H9 (cell line): ENCODE results near the gene CHST2. TPM values are rescaled to one million over a fixed set of nuclear protein-coding genes. Genes with fewer than 3 reads are reported as not detected.

Experiments used
- DNase-seq: peaks from one replicate; pipeline ENCODE4 v3.0.0-alpha.2; 2017
- H2AFZ ChIP-seq: one replicate; pipeline ENCODE4 v1.6.1; 2013; ENCODE audit warnings: mild to moderate bottlenecking, low read length, control low read depth, moderate library complexity
- H2AK5ac ChIP-seq: 2 replicates; pipeline ENCODE4 v1.6.1; 2013; ENCODE audit warnings: low read length, control low read depth, mixed read lengths; ENCODE audit not compliant: insufficient read length
- H2BK120ac ChIP-seq: one replicate; pipeline ENCODE4 v1.6.1; 2013; ENCODE audit warnings: low read depth, mild to moderate bottlenecking, low read length, control low read depth, inconsistent platforms; ENCODE audit not compliant: poor library complexity, severe bottlenecking
- H2BK12ac ChIP-seq: 2 replicates; pipeline ENCODE4 v1.6.1; 2013; ENCODE audit warnings: low read length, control low read depth, mixed read lengths, low read depth; ENCODE audit not compliant: insufficient read length
- H2BK15ac ChIP-seq: 2 replicates; pipeline ENCODE4 v1.6.1; 2013; ENCODE audit warnings: low read depth, low read length, control low read depth
- H2BK20ac ChIP-seq: one replicate; pipeline ENCODE4 v1.6.1; 2013; ENCODE audit warnings: low read depth, mild to moderate bottlenecking, low read length, control low read depth, inconsistent platforms; ENCODE audit not compliant: poor library complexity, severe bottlenecking
- H2BK5ac ChIP-seq: 2 replicates; pipeline ENCODE4 v1.6.1; 2013; ENCODE audit warnings: low read length, control low read depth, mixed read lengths; ENCODE audit not compliant: insufficient read length
- H3K14ac ChIP-seq: 2 replicates; pipeline ENCODE4 v1.6.1; 2013; ENCODE audit warnings: low read length, control low read depth; ENCODE audit not compliant: insufficient read depth
- H3K18ac ChIP-seq: 2 replicates; pipeline ENCODE4 v1.6.1; 2013; ENCODE audit warnings: low read depth, mild to moderate bottlenecking, mixed read lengths, low read length, control low read depth; ENCODE audit not compliant: insufficient read length
- H3K23ac ChIP-seq: 2 replicates; pipeline ENCODE4 v1.6.1; 2013; ENCODE audit warnings: low read length, control low read depth, mixed read lengths, low read depth; ENCODE audit not compliant: insufficient read length
- H3K23me2 ChIP-seq: 2 replicates; pipeline ENCODE4 v1.6.1; 2013; ENCODE audit warnings: low read depth, mild to moderate bottlenecking, mixed read lengths, low read length, control low read depth; ENCODE audit not compliant: insufficient read length, poor library complexity, severe bottlenecking
- H3K27ac ChIP-seq: 2 replicates; pipeline ENCODE4 v1.5.1; 2013; ENCODE audit warnings: low read length, control low read depth, mixed read lengths, low read depth; ENCODE audit not compliant: insufficient read length
- H3K27me3 ChIP-seq: 2 replicates; pipeline ENCODE4 v1.6.1; 2013; ENCODE audit warnings: low read length, control low read depth, inconsistent platforms; ENCODE audit not compliant: insufficient read depth
- H3K4ac ChIP-seq: 2 replicates; pipeline ENCODE4 v1.6.1; 2013; ENCODE audit warnings: low read depth, mild to moderate bottlenecking, control low read depth, inconsistent platforms, low read length, moderate library complexity
- H3K4me1 ChIP-seq: 2 replicates; pipeline ENCODE4 v1.6.1; 2013; ENCODE audit warnings: low read length, control low read depth, inconsistent platforms; ENCODE audit not compliant: insufficient read depth
- H3K4me2 ChIP-seq: 2 replicates; pipeline ENCODE4 v1.6.1; 2013; ENCODE audit warnings: low read length, control low read depth, mixed read lengths; ENCODE audit not compliant: insufficient read length, insufficient read depth
- H3K56ac ChIP-seq: 2 replicates; pipeline ENCODE4 v1.6.1; 2013; ENCODE audit warnings: low read depth, mild to moderate bottlenecking, mixed read lengths, low read length, control low read depth; ENCODE audit not compliant: insufficient read length
- H3K79me1 ChIP-seq: 2 replicates; pipeline ENCODE4 v1.6.1; 2013; ENCODE audit warnings: low read depth, mild to moderate bottlenecking, moderate library complexity, low read length, control low read depth, inconsistent platforms; ENCODE audit not compliant: insufficient read depth, poor library complexity, severe bottlenecking
- H3K79me2 ChIP-seq: 2 replicates; pipeline ENCODE4 v1.6.1; 2013; ENCODE audit warnings: low read length, control low read depth, inconsistent platforms; ENCODE audit not compliant: insufficient read depth
- H3K9ac ChIP-seq: 2 replicates; pipeline ENCODE4 v1.6.1; 2013; ENCODE audit warnings: low read length, control low read depth, mixed read lengths; ENCODE audit not compliant: insufficient read length; ENCODE audit errors: extremely low read depth
- H3K9me3 ChIP-seq: one replicate; pipeline ENCODE4 v1.6.1; 2013; ENCODE audit warnings: low read depth, low read length, inconsistent platforms; ENCODE audit not compliant: control insufficient read depth
- H3T11ph ChIP-seq: one replicate; pipeline ENCODE4 v1.6.1; 2013; ENCODE audit warnings: mild to moderate bottlenecking, low read length, control low read depth, inconsistent platforms
- H4K20me1 ChIP-seq: one replicate; pipeline ENCODE4 v1.6.1; 2013; ENCODE audit not compliant: control insufficient read depth, insufficient read length, insufficient read depth
- H4K5ac ChIP-seq: 2 replicates; pipeline ENCODE4 v1.6.1; 2013; ENCODE audit warnings: low read depth, mild to moderate bottlenecking, mixed read lengths, low read length, control low read depth; ENCODE audit not compliant: insufficient read length
- H4K8ac ChIP-seq: replicated peaks from 2 replicates; pipeline ENCODE4 v1.6.1; 2013; ENCODE audit warnings: low read length, control low read depth, mixed read lengths, low read depth; ENCODE audit not compliant: insufficient read length
- H4K91ac ChIP-seq: 2 replicates; pipeline ENCODE4 v1.6.1; 2013; ENCODE audit warnings: low read depth, mild to moderate bottlenecking, moderate library complexity, mixed read lengths, low read length, control low read depth; ENCODE audit not compliant: insufficient read length
- H3K27ac Mint-ChIP-seq, 3 experiments: 2 replicates in 2 of 3; 3 replicates in 1 of 3; pipeline ENCODE4 v1.8.0; 2020 to 2021; ENCODE audit warnings: mixed read lengths in 3 of 3, mild to moderate bottlenecking in 1 of 3, moderate library complexity in 1 of 3
- H3K27me3 Mint-ChIP-seq: 2 replicates; pipeline ENCODE4 v1.8.0; 2021; ENCODE audit warnings: low read depth, mild to moderate bottlenecking, moderate library complexity, mixed read lengths
- H3K36me3 Mint-ChIP-seq, 3 experiments: 2 replicates in 2 of 3; 3 replicates in 1 of 3; pipeline ENCODE4 v1.8.0; 2020 to 2021; ENCODE audit warnings: low read depth in 3 of 3, mixed read lengths in 3 of 3; ENCODE audit not compliant: insufficient read depth in 1 of 3
- H3K4me1 Mint-ChIP-seq, 2 experiments: 2 replicates each; pipeline ENCODE4 v1.8.0; 2020; ENCODE audit warnings: mixed read lengths in 2 of 2
- H3K4me3 Mint-ChIP-seq, 2 experiments: 2 replicates in 1 of 2; 3 replicates in 1 of 2; pipeline ENCODE4 v1.8.0; 2020 to 2021; ENCODE audit warnings: mild to moderate bottlenecking in 2 of 2, mixed read lengths in 2 of 2, moderate library complexity in 1 of 2
- H3K9me3 Mint-ChIP-seq, 2 experiments: 2 replicates in 1 of 2; 3 replicates in 1 of 2; pipeline ENCODE4 v1.8.0; 2020; ENCODE audit warnings: mild to moderate bottlenecking in 2 of 2, mixed read lengths in 2 of 2, moderate library complexity in 1 of 2
- WGBS: extraction: QIAGEN DNeasy Blood & Tissue Kit; methylation state at CpG from one replicate; pipeline ENCODE4 v1.1.7; 2013; ENCODE audit warnings: missing lambda C conversion rate, low lambda C conversion rate, mixed read lengths; ENCODE audit not compliant: insufficient read length; ENCODE audit errors: extremely low coverage; 5-methylcytosine and 5-hydroxymethylcytosine counted together
- total RNA-seq: library from RNA; stranded (reverse); gene quantifications from 2 replicates; pipeline ENCODE4 v1.2.1, GENCODE V29; 2021
- TF ChIP-seq, protein P1 (sequence below): fragments of 200-600 bp; sonication (generic); conservative IDR thresholded peaks from 3 replicates; pipeline ENCODE4 v1.8.0; 2021; ENCODE audit warnings: antibody characterized with exemption, mild to moderate bottlenecking

The CHST2 gene
- total RNA-seq, 1 experiment from 2014 or later, result 5.8 TPM

DNA sequence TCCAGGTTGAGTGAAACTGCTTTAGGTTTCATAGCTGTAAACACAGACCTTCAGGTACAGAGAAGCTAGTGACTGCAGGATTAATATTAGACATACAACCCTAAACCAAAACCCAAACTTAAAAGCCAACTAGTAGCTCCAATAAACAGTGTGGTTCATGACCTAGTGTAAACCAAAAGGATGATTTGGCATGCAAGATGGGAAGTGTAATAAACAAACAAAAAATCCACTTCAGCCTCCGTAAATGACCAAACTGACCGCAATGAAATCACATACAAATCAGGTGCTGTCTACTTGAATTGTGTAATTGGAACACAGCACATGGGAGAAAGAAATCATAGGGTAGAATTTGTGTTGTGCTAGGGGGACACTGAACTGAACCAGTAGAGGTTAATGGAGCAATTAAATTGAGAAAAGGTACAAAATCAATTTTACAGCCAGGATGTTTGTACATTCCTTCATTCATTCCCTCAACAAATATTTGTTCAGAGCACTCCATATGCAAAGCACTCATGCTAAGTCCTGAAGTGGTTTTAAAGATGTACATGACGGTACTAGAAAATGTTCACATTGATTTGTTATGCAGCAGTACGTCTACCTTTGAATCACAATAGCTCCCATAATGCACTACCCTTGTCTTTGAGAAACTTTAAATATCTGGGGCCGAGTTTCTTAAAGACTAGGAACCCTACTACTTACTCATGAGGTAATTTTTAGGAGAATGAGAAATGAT is 21.4 kb upstream of the CHST2 start:
- WGBS, result no CpG with 5 or more reads among the region's 5 CpGs
- H2BK15ac ChIP-seq, result no peak overlapping the region
- H4K8ac ChIP-seq, result no peak overlapping the region
- H3K18ac ChIP-seq, result no peak overlapping the region
- Mint-ChIP-seq H3K27ac (no peak overlapping the region), H3K36me3 (peaks cover 0 to 12% (median 2%) of the 10 kb centered on the region in 3 experiments; a peak in 6 of 7 replicates), H3K4me3 (no peak overlapping the region), H3K9me3 (peaks cover 6 to 13% of the 10 kb centered on the region in 2 experiments; a peak in 4 of 5 replicates), H3K27me3 (no peaks in the 10 kb centered on the region), H3K4me1 (peaks cover 0 to 7% of the 10 kb centered on the region in 2 experiments; a peak in 2 of 4 replicates)
- H3K4me2 ChIP-seq, result no peak overlapping the region
- H3K27ac ChIP-seq, result no peak overlapping the region
- no peaks in the 10 kb centered on the region for H3K9me3 ChIP-seq
- no peak overlapping the region for H3K23ac ChIP-seq
- H4K91ac ChIP-seq, result no peak overlapping the region
- no peak overlapping the region for H3K56ac ChIP-seq
- H4K20me1 ChIP-seq, result no peaks in the 10 kb centered on the region
- H3K9ac ChIP-seq, result no peak overlapping the region
- H3K23me2 ChIP-seq, result no peaks in the 10 kb centered on the region
- H2BK5ac ChIP-seq, result no peak overlapping the region
- H3K14ac ChIP-seq, result no peak overlapping the region
- no peak overlapping the region for H4K5ac ChIP-seq
- H3K27me3 ChIP-seq, result no peaks in the 10 kb centered on the region
- H3K79me1 ChIP-seq, result no peaks in the 10 kb centered on the region
- H3K4me1 ChIP-seq, result no peaks in the 10 kb centered on the region
- H3T11ph ChIP-seq, result no peak overlapping the region
- no peak overlapping the region for H2BK12ac ChIP-seq
- H2BK20ac ChIP-seq, result no peak overlapping the region
- no peak for DNase-seq
- H2AK5ac ChIP-seq, result no peak overlapping the region
- H3K4ac ChIP-seq, result no peak overlapping the region
- H2BK120ac ChIP-seq, result no peak overlapping the region
- H3K79me2 ChIP-seq, result no peaks in the 10 kb centered on the region
- H2AFZ ChIP-seq, result no peak overlapping the region
- TF ChIP-seq, protein P1, sequence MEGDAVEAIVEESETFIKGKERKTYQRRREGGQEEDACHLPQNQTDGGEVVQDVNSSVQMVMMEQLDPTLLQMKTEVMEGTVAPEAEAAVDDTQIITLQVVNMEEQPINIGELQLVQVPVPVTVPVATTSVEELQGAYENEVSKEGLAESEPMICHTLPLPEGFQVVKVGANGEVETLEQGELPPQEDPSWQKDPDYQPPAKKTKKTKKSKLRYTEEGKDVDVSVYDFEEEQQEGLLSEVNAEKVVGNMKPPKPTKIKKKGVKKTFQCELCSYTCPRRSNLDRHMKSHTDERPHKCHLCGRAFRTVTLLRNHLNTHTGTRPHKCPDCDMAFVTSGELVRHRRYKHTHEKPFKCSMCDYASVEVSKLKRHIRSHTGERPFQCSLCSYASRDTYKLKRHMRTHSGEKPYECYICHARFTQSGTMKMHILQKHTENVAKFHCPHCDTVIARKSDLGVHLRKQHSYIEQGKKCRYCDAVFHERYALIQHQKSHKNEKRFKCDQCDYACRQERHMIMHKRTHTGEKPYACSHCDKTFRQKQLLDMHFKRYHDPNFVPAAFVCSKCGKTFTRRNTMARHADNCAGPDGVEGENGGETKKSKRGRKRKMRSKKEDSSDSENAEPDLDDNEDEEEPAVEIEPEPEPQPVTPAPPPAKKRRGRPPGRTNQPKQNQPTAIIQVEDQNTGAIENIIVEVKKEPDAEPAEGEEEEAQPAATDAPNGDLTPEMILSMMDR, result no peak
